Activated gamma-delta T cell (primary cell): ENCODE data around the gene HIF1AN.
"Not testable (repeated sequence)": the region's sequence is repeated elsewhere in the genome, so short reads cannot be mapped to it uniquely, and the experiment has no call there.

ENCODE experiments used
- DNase-seq: peaks from one replicate; lab custom pipeline; 2025; lab: John Stamatoyannopoulos, UW

Gene HIF1AN

DNA sequence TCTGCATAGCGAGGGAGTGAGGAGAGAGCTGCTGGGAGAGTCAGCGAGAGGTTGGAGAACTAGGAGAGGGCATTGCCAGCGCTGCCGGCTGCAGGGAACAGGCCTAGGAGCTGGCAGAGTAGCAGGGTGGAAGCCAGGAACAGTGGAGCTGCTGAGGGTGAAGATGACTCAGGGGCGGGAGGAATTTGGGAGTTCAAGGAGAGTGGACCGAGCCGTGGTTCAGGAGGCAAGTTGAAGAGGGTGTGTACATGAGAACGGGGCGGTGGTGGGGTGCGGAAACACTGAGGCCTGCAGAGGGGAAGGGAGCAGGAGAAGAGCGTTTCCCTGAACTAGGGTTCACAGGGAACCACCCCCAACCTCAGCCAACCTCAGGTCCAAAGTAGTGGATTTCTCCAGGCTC is 31.5 kb downstream of the HIF1AN start:
- DNase-seq = no peak

DNA sequence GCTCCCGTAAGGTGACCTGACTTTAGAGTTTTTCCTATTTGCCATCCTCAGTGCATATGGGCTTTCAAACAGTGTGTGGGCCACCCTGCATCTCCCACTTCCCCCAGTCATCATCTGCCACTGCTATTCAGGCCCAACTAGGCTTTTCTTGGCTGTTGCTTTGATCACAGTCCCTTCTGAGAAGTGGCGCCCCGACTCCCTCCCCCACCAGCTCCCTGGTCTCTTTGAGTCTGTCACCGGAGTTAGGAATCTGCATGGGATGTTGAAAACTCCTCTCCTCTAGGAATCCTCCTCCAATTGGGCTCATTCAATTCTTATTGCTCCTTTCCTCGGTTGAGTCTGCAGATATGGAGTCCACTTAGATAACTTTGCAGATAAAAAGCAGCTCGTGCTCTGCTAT is 32.1 kb downstream of the HIF1AN start:
- DNase-seq = no peak

DNA sequence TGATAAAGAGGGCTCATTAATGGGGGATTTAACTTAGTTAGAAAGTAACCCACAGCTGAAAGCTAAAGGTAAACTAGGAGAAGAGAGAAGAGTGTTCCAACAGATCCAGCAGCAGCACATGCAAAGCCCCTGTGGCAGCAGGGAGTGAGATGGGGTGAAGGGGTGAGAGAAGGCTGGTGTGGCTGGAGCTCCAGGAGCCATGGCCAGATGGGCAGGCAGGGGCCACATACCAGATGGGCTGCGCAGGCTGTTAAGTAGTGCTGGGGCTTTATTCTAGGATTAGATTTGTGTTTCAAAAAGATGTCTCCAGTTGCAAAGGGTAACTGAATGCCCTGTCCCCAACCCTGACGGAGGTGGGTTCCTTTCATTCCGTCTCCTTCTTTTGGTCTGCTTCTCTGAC is 33.2 kb downstream of the HIF1AN start:
- DNase-seq = no peak

DNA sequence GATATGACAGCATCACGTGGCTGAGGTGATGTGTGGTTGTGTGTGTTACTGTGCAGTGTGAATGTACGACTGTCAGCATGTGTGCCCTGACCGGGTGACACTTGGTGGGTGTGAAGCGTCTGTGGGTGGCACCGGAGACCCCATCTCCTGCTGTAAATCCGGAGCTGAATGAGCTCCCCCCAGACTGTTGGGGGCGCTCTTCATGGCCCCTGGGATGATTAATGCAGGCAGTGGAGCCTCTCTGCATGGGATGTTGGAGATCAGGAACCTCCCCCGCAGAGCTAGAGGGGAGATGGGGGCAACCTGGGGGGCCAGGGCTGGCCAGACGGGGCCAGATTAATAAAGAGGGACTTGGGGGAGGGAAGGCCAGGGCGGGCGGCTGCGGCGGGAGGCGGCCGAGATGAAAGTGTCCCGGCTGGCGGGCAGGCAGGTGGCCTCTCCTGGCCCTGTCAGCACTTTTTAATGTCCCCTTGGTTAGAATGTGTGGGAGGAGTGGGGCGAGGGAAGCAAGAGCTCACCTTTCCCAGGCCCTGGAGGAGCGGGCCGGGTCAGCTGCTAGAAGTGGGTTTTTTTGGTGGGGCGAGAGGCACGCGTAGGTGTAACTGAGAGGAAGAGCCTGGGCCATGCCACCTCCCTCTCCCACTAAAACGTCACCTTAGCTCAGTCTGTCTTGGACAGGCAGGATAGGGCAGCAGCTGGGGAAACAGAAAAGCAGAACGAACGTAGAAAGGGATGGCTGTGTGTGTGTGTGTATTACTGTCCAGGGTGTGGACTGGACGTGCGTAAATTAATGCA is 34.1 kb downstream of the HIF1AN start:
- DNase-seq = no peak

DNA sequence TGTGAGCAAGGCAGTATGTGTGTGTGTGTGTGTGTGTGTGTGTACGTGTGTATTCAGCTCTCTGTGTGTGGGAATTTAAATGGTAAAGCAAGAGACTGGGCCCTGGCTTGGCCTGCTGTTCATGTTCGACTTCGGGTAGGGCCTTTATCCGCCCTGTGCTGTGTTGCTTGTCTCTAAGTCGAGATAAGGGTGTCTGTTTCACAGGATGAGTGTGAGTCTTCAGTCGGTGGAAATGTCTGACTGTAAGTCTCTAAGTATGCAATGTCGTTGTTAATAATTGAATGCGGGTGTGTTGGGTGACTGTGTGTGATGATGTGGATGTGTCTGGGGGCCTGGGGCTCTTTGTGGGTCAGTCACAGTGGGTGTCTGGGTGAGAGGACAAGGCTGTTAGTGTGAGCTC is 34.8 kb downstream of the HIF1AN start:
- no peak for DNase-seq

DNA sequence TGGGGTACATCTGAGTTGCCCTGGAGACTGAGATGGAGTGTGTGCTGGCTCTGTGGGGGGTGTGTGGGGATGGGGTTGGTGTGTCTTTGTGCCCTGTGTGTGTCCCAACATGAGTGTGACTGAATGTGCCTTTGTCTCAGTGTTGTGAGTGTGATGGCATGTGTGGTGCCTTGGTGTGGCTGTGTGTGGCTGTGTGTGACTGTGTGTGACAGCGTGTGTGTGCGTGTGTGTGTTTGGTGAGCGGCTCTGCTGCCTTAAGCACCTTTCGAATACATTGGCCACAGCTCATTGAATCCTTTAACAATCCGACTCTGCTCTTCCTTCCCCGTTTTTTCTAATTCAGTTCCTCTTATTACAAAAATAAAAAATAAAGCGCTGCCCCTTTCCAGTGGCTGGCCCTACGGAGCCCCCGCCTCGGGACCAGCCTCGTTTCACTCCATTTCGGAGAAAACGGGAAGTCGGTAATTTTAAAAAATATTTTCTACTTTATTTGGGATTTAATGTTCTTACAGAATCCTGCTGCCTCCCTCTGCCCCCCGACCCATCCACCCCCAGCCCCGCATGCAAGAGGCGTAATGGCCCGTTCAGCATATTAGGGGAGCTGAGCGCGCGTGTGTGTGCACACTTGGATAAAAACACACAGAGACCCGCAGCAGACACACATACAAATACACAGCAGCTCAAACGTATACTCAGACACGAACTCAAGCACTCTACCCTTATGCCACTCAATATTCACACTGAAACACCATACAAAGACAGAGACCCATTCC is 35.5 kb downstream of the HIF1AN start:
- no peak for DNase-seq

DNA sequence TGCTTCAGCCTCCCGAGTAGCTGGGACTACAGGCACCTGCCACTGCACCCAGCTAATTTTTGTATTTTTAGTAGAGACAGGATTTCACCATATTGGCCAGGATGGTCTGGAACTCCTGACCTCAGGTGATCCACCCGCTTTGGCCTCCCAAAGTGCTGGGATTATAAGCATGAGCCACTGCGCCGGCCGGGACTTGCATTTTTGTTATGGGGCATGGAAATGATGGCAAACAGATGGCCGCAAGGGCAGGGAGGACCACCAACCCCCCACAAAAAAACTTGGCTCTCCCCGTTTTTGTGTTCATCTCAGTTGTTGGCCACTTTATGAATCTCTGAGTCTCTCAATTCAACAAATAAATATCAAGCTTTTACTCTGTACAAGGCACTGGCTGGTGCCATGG is 39.4 kb downstream of the HIF1AN start:
- DNase-seq = not testable (repeated sequence)

DNA sequence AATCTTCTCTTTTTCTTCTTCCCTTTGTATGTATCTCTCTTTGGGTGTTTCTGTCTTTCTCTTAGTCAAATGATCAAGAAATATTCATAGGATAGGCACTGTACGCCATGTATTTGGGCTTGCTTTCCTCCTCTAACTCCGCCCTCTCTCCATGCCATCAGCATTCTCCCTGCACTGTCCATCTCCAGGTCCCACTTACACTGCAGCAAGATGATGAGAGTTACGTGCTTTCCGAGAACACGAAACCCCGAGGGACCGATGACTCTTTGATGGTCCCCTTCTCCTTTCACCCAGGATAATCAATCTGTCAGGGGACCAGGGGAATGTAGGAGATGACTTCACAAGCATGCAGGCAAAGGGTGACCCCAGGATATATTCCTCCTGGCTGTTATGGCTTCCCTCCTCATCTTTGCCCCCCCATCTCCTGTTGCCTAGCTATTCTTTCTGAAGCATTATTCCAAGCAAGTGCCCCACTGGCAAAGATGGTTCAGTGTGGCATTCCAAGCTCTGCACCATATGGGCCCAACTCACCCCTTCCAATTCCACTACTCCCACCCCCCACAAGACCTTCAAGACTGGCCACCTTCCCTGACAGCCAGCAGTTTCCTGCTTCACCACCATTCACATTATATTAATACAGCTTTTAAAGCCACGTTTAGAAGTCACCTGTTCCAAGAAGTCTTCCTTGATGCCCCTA is 40.0 kb downstream of the HIF1AN start:
- no peak for DNase-seq

DNA sequence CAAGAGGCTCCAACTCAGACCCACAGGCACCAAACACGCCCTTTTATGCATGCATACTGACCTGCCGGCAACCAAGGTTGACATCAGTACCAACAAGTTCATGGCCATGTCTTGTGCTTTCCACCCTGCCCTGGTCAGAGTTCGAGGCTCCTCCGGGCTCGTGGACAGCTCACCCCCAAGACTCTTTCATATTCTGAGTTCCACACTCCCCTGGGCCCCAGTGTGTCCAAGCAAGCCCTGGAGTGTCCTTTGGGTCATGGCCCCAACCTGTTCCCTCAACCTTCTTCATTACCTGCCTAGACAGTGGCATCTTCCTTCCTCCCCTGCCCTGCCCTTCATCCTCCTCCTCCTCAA is 40.5 kb downstream of the HIF1AN start:
- DNase-seq = no peak

DNA sequence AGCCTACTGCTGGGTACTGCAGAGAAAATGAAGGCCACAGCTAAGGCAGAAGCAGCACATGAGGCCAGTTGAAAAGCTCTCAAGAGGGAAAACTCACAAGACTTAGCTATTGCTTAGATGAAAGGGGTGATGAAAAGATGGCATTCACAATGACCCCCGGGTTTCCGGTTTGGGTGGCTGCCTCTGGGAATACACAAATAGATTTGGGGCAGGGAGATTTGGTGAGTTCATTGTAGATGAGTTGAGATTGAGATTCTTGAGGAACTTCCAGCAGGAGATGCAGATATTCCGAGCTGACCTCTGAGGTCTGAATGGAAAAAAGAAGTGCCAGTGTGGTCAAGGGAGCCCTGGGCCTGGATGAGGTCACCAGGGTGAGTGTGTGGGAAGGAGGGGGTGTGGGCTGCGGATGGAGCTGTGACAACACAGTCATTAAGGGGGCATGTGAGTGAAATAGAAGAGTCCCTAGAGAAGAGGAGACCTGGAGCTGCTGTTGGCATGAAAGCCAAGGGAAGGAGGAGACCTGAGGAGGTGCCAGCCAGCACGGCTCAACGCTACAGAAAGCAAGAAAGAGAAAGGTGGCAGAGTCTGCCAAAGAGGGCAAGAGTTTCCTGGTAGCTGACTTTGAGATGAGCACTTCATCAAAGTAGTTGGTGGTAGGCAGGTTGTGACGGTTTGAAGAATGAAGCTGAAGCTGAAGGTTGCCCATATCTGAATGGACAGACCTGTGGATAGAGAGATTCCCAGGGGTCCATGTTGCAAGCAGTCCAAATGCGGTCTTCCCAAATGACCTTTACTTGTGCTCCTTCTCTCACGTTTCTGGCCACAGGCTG is 43.7 kb downstream of the HIF1AN start:
- DNase-seq = no peak

DNA sequence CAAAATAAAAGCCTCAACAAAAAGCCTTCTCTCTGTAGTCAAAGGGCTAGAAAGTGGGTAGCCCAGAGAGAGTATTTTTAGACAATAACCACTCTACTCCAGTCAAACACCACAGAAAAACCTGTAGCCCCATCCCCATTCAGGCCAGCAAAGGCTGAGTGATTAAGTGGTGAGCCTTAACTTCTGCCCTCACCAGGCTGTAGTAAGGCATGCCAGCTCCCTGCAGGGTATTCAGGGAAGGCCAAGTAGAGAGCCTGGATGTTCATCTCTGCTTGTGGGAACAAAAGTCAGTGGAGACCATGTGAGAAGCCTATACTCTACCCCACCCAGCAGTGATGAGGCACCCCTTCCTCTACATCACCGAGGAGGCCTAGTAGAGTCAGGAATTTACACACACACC is 51.2 kb downstream of the HIF1AN start:
- no peak for DNase-seq

DNA sequence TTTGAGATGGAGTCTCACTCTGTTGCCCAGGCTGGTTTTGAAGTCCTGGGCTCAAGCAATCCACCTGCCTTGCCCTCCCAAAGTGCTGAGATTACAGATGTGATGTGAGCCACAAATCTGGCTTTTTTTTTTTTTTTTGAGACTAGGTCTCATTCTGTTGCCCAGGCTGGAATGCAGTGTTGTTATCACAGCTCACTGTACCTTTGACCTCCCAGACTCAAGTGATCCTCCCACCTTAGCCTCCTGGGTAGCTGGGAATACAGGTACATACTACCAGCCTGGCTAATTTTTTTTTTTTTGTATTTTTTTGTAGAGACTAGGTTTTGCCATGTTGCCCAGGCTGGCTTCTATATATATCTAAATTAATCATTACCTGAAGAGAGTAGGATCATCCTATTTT is 62.4 kb downstream of the HIF1AN start:
- DNase-seq = no peak

DNA sequence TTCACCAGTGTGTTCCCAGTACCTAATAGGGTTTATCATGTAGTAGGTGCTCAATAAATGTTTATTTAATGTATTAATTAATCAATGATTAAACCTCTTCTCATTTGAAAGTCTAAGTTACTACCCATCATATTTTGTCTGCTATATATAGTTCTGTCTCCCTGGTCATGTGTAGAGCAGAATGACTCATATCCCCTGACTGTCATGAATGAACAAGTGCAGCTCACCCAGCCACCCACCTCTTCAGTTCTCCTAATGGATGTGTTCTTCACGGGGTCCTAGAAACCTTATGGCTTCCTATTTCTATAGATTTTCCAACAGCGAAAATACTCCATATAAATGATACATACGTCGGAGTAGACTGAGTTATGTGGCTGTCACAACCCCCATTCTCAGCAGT is 64.5 kb downstream of the HIF1AN start:
- DNase-seq = no peak

DNA sequence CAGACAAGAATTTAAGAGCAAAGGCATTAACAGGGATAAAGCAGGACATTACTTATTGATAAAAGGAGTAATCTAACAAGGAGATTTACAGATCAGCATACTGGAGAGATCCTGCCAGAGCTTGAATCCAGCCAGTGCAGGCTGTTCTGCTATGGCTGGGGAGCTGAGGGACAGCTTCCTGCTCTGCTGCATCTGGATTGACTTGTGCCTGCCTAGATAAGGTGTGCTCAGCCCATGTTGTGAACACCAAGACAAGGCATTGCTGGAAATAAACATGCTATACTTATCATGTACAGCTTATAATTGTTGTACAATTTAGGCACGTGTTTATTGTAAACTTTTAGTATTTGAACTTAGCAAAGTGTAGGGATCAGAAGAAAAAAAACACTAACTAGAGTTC is 71.7 kb downstream of the HIF1AN start:
- no peak for DNase-seq
